WI38 (cell line): ENCODE results near the gene OR2W3.
A peak's percentile ranks its signal among the peaks of the same experiment; 100 is the strongest.

Source experiments
- H3K4me3 ChIP-seq: 2 replicates; pipeline ENCODE4 v1.5.1; 2011; ENCODE audit warnings: low read depth, mild to moderate bottlenecking, control low read depth, low read length
- CTCF ChIP-seq: IDR thresholded peaks from 2 replicates; pipeline ENCODE4 v1.5.1; 2012; ENCODE audit warnings: low read depth, mild to moderate bottlenecking, control low read depth, low read length

Gene OR2W3

GRCh38 chr1:247904122-247904521, 8.7 kb downstream of the OR2W3 start:
- no peak for TF ChIP-seq CTCF
- 0 out of 2 replicates have a peak overlapping the region, but pooled peaks have one; percentile 21 for H3K4me3 ChIP-seq

- no peak overlapping the region for H3K4me3 ChIP-seq
- TF ChIP-seq CTCF = no peak
Measured at GRCh38 chr1:247905181-247905580, 9.8 kb downstream of the OR2W3 start.

- TF ChIP-seq CTCF = no peak
Measured at GRCh38 chr1:247905910-247906503, 10.6 kb downstream of the OR2W3 start.

GRCh38 chr1:247906504-247907047, 11.2 kb downstream of the OR2W3 start:
- TF ChIP-seq CTCF = no peak
- 0 out of 2 replicates have a peak overlapping the region, but pooled peaks have one; percentile 5 for H3K4me3 ChIP-seq

More at GRCh38 chr1:247905910-247906503, 10.6 kb downstream of the OR2W3 start:
- H3K4me3 ChIP-seq = no peak overlapping the region

GRCh38 chr1:247908766-247909165, 13.4 kb downstream of the OR2W3 start:
- TF ChIP-seq CTCF = no peak

GRCh38 chr1:247913786-247914185, 18.4 kb downstream of the OR2W3 start:
- TF ChIP-seq CTCF = no peak
- H3K4me3 ChIP-seq = no peak overlapping the region

More at GRCh38 chr1:247908766-247909165, 13.4 kb downstream of the OR2W3 start:
- no peak overlapping the region for H3K4me3 ChIP-seq

GRCh38 chr1:247914941-247915662, 19.7 kb downstream of the OR2W3 start:
- TF ChIP-seq CTCF = no peak

More at GRCh38 chr1:247914941-247915662, 19.7 kb downstream of the OR2W3 start:
- H3K4me3 ChIP-seq = no peak overlapping the region
